HS-27A (cell line): Measurements from ENCODE around the gene HYI.
"Not testable (repeated sequence)": the region's sequence is repeated elsewhere in the genome, so short reads cannot be mapped to it uniquely, and the experiment has no call there.

Experiments used
- DNase-seq: peaks from one replicate; pipeline ENCODE4 v3.0.0-alpha.2; 2012; ENCODE audit warnings: low read depth, missing footprints

Gene HYI

DNA sequence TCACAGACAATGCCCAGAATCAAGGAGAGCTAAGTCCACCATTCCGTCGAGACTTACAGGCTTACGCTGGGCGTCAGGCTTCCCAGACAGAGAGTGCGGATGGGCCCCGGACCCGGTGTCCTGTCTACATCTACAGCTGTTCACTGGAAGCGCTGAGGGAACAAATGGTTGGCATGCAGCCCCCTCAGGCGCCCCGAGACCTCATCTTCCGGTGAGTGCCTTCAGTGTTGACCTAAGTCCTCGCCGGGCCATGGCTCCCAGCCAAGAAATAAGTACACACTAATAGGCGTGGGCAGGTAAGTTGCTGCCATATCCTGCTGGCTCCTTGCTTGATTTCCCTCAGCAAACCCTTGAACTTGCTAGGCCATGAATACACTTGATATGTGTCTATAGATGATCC is 26.2 kb downstream of the HYI start:
- no peak for DNase-seq

DNA sequence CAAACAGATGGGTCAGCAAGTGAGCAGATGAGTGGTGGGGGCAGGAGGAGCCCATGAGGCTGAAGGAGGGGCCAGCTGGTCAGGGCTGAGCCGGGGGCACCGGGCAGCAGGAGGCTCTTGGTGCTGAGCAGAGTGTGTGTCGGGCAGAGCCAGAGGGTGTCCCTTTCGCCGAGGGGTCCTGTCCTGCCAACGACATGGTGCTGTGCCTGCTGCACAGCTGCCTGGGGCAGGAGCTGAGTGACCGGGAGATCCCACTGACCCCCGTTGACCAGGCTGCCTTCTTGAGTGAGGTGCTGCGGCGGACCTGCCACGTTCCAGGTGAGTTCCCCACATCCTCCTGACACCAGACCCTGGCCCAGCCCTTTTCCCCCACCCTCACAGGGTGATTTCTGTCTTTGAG is 27.5 kb downstream of the HYI start:
- DNase-seq = no peak

DNA sequence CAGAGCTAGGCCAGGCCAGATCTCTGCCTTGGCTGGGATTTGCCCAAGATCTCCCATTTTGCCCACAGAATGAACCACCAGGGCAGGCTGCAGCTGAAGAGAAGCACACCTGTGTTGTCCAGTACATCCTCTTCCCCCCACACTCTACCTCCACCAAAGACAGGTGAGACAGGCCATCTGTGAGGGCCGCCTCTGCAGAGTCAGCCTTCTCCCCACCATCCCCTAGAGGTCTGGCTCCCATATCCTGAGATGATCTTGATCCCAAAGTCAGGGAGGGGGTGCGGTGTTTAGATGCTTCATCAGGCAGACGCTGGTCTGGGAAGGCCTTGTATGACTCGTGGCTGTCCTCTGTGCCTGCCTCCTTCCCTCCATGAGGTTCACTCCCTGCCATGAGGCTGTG is 28.7 kb downstream of the HYI start:
- no peak for DNase-seq

DNA sequence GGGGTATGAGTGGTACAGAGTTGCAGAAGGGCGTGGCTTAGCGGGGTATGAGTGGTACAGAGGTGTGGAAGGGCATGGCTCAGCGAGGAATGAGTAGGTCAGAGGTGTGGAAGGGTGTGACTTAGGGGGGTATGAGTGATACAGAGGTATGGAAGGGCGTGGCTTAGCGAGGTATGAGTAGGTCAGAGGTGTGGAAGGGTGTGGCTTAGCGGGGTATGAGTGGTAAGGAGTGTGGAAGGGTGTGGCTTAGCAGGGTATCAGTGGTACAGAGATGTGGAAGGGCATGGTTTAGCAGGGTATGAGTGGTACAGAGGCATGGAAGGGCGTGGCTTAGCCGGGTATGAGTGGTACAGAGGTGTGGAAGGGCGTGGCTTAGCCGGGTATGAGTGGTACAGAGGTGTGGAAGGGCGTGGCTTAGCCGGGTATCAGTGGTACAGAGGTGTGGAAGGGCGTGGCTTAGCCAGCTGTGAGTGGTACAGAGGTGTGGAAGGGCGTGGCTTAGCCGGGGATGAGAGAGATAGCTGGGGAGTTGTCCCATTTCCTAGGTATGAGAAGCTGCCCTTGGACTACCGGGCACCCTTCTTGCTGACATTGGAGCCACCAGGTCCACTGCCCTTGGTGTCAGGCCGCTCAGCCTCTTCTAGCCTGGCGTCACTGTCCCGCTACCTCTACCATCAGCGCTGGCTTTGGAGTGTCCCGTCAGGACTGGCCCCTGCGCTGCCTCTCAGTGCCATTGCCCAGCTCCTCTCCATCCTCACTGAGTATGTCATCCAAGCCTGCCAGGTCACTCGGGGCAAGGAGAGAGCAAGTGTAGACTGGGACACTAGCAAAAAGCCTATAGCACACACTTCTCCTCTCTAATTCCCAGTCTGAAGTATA is 29.8 kb downstream of the HYI start:
- no peak for DNase-seq

DNA sequence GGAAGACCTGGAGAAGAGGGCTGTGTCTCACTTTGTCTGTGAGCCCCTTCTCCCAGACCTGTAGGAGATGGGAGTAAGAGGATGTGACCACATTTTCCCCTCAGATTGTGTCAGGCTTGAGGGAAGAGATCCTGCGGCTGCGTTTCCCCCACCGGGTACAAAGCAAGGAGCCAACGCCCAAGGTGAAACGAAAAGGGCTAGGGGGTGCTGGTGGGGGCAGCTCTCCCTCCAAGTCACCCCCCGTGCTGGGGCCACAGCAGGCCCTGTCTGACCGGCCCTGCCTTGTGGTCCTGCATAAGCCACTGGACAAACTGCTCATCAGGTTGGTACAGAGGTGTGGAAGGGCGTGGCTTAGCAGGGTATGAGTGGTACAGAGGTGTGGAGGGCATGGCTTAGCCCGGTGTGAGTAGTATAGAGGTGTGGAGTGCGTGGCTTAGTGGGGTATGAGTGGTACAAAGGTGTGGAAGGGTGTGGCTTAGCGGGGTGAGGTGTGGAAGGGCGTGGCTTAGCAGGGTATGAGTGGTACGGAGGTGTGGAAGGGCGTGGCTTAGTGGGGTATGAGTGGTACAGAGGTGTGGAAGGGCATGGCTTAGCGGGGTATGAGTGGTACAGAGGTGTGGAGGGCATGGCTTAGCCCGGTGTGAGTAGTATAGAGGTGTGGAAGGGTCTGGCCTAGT is 30.6 kb downstream of the HYI start:
- no peak for DNase-seq

DNA sequence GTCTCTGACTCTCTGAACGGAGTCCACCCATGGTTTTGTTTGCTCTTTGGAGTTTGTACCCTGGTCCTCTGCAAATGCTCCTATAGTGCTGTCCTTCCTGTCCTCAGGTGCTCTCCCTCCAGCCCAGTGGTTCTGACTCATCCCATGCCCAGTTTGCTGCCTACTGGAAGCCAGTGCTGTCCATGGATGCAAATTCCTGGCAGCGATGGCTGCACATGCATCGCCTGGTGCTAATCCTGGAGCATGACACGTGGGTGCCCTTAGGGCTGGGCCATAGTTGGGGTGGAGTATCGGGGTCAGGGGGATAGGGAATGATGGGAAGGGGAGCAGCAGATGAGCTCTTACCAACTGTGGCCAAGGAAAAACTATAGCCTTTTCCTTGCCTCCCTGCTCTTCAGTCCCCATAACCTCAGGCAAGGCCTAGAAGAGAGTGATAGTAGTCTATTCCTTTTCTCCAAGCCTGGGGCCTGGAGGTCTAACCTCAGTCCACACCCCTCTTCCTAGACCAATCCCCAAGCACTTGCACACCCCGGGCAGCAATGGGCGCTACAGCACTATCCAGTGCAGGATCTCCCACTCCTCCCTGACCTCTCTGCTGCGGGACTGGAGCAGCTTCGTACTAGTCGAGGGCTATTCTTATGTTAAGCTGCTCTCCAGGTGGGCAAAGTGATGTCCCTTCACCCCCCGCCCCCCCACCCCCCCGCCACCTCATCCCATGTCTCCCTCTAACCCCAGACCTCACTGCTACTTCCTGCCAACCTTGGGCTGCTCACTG is 31.6 kb downstream of the HYI start:
- DNase-seq = no peak

DNA sequence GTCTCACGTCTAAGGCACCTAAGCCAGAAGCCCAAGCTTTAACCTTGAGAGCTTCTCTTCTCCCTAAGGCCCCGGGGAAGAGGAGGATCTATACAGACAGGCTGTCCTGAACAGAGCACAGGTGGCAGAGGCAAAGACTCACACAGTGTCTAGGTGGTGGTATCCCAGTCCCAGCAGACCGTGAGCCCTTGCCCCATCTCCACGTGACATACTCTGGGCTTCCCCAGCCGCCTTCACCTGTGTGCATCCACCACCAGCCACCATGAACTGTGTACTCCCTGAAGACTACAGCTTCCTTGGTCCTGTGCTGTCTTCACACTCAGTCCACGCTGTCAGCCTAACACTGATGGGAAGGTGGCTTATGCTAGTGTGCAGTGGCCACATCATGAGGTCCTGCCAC is 32.3 kb downstream of the HYI start:
- DNase-seq = no peak

DNA sequence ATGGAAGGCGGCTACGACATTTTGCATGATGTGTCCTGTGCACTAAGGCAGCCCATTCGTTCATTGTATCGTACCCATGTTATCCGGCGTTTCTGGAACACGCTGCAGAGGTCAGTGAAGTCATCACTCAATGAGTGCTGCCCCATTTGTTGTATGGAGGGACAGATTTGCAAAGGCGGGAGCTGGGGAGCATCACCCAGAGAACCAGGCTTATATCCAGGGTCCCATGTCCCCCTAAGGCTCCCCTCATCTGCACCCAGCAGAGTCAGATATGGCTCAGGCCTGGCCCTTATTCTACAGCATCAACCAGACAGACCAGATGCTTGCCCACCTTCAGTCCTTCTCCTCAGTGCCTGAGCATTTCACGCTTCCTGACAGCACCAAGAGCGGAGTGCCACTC is 32.9 kb downstream of the HYI start:
- no peak for DNase-seq

DNA sequence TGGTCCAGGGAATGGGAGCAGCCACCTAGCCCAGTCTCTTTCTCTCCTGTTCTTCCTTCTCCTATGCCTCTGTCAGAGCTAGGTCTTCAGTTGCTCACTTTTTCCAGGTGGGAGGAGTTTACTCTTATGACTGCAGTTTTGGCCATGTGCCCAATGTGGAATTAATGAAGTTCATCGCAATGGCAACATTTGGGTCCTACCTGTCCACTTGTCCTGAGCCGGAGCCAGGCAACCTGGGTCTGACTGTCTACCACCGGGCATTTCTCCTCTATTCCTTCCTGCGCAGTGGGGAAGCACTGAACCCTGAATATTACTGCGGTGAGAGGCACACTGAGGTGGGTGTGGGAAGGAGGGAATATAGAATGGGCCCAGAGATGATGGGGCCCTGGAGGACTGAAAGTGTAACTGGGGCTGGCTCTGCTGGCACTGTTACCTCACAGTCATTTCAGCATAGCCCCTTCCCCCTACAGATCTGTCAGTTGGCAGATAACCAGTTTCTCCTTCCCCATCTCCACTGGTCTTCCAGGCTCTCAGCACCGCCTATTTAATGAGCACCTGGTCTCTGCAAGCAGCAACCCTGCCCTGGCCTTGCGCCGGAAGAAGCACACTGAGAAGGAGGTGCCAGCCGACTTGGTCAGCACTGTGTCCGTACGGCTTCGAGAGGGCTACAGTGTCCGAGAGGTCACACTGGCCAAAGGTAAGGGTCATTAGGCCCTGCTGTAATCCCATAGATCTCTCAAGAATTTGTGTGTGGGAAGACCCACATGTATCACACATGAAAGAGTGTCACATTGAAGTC is 33.9 kb downstream of the HYI start:
- no peak for DNase-seq

DNA sequence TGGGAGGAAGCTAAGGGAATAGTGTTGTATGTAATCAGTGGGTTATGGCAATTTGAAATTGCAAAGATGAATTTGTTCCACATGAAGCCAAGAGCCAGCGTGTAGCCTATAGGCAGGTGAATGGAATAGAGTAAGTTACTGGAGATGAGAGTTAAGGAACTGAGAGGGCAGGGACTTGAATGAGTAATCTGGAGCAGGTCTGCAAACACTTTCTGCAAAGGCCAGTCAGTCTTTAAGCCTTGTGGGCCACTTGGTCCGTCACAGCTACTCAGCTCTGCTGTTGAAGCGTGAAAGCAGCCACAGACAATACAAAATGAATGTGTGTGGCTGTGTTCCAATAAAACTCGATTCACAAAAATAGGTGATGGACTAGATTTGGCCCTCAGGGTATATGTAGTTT is 34.9 kb downstream of the HYI start:
- DNase-seq = no peak

DNA sequence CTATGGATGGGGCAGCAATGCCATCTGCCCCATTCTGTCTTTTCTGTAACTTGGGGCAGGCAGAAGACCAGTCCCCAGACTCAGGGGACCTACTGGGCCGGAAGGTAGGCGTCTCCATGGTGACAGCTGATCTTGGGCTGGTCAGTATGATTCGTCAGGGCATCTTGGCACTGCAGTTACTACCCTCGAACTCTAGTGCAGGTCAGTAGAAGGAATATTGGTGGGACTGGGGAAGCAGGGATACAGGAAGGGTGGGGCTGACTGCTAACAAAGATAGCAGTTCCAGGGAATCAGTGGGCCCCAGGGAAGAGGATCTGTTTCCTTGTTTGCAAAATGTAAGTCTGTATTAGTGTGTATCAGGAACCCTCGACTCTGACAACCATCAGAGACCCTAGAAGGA is 37.8 kb downstream of the HYI start:
- no peak for DNase-seq

DNA sequence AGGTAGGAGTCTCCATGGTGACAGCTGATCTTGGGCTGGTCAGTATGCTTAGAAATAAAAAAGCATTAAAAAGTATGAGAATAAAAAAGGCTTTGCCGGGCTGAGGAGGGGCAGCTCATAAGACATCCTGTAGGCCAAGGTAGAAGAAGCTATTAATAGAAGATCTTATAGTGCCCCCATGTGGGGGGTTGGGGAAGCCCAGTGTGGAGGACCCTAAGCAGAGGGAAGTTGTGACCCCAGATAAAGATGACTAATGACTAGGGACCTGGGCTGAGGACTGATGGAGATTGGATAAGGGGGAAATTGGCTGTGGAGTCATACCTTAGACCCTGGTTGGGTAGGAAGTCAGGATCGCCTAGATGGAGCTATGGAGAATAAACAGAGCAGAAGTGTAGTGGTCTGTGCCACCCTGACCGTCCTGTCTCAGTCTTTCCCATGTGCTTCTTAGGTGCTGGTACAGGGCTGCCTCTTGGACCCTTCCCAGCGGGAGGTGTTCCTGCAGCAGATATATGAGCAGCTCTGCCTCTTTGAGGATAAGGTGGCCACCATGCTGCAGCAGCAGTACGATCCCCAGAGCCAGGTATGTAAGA is 39.0 kb downstream of the HYI start:
- peak; percentile 41 for DNase-seq

DNA sequence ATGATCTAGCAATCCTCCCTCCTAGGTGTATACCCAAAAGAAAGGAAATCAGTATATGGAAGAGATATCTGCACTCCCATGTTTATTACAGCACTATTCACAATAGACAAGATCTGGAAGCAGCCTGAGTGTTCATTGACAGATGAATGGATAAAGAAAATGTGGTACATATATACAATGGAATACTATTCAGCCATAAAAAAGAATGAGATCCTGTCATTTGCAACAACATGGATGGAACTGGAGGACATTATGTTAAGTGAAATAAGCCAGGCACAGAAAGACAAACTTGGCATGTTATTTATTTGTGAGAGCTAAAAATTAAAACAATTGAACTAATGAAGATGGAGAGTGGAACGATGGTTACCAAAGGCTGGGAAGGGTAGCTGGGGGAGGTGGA is 40.3 kb downstream of the HYI start:
- not testable (repeated sequence) for DNase-seq

DNA sequence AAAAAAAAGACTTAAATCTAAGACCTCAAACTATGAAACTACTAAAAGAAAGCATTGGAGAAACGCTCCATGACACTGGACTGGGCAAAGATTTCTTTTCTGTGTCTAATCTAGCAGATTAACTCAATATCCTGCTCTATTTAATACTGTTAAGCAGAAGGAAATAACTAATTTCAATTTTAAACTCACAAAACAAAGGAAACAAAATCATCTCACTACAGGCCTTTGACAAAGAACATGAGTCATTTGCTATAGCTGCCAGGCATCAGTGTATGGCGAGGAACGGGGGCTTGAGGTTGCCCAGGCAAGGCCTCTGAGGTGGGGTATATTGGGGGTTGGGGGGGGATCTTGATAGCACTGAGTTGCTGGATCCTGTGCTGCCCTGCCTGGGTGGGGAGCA is 43.2 kb downstream of the HYI start:
- no peak for DNase-seq

DNA sequence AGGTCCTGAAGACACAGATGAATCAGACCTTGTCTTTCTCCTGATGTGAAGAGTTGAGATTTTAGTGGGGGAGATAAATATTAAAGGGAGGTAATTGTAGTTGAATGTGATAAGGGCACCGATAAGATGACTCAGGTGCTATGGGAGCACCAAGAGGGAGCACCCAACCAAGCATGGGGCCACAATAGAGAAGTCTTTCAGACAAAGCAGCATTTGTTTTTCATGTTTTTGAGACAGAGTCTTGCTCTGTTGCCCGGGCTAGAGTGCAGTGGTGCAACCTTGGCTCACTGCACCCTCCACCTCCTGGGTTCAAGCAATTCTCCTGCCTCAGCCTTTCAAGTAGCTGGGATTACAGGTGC is 47.9 kb downstream of the HYI start:
- DNase-seq = no peak

DNA sequence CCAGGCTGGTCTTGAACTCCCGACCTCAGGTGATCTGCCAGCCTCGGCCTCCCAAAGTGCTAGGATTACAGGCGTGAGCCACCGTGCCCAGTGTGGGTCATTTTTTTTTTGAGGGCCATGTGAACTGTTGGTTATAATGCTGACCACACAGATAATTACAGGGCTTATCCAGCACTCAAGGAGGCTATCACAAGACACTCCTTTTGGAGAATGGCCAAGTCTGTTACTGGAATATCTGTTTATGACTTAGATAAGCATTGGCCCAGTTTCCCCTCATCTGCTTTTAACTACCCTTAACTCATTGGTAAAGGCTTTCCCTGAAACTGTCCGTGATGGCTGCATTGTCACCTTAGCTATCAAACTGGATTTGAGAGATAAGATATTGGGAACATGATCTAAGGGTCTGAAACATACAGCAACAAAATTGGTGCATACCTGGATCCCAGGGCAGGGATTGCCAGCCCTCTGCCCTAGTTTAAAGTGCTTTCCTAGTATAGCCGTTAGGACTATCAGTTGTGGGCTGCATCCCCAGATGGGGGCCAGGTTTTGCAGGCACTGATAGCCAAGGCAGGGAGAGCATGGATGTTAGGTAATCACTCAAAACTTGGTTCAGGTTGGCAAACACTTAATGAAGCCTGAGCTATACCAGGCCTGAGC is 48.4 kb downstream of the HYI start:
- DNase-seq = no peak

DNA sequence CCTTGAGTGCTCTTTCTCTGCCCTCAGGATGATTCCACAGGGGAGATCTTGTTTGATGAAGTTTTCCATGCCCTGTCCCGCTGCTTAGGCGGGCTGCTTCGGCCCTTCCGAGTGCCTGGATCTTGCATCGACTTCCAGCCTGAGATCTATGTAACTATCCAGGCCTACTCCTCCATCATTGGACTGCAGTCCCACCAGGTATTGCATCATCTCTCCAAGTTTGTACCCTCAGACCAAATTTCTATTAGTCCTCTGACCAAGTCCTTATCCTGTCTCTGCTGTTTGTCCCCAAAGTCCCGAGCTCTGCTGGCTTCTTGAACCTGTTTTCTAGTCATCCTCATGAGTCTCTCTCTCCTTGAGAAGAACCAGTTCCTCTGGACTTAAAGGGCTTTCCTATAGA is 49.4 kb downstream of the HYI start:
- no peak for DNase-seq

DNA sequence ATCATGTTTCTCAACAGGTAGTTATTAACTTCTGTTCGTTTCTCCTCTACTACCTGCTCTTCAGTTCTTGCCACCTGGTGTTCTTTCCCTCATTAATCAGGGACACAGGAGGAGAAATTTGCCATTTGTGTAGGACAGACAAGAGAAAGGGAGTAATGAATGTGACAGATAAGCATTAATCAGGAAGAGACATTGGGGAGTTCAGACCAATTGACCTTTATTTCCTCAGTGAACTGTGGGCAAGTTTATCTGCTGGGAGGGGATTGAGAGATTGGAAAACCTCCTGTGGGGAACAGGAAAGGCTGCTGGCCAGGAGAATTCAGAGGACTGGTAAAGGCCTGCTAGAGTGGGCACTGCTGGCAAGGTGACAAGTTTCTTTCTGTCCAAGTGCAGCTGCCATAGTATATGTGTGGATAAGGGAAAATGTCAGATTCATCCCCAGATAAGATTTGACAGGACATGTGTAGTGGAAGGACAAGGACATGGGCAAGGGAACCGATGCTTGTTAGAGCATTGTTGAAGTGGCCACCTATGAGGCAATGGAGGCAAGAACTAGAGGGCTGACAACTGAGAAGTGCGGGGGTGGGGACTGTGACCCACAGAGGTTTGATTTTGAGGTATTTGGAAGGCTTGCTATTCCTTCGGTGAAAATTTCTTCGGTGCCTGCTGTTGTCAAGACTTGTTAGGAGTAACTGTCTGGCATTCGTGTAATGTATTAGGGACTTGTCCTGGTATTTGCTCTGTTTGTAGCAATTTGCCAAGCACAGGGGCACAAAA is 51.5 kb downstream of the HYI start:
- no peak for DNase-seq
